Measurements from ENCODE around the gene IFI27.

DNA sequence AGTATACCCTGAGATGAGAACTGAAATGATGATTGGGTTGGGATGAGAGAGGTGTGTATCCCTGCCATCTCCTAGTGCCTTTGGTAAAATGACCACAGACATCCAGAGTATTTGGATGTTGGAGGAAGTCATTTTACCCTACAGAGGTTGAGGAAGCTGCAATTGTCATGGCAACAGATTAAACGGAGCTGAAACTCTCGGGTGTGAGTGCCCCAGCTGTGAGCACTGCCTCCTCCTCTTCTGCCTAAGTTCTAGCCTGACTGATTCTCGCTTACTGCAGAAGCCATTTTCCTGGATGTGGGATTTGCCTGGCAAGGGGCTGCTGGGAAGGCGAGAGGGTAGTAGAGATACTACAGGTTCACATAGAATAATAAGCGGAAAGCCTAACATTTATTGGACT lies 53.3 kb downstream of the IFI27 start:
- TF ChIP-seq, protein P1, sequence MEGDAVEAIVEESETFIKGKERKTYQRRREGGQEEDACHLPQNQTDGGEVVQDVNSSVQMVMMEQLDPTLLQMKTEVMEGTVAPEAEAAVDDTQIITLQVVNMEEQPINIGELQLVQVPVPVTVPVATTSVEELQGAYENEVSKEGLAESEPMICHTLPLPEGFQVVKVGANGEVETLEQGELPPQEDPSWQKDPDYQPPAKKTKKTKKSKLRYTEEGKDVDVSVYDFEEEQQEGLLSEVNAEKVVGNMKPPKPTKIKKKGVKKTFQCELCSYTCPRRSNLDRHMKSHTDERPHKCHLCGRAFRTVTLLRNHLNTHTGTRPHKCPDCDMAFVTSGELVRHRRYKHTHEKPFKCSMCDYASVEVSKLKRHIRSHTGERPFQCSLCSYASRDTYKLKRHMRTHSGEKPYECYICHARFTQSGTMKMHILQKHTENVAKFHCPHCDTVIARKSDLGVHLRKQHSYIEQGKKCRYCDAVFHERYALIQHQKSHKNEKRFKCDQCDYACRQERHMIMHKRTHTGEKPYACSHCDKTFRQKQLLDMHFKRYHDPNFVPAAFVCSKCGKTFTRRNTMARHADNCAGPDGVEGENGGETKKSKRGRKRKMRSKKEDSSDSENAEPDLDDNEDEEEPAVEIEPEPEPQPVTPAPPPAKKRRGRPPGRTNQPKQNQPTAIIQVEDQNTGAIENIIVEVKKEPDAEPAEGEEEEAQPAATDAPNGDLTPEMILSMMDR (tag by site-specific recombination; IDR thresholded peaks at IDR 0.05) = no peak
- TF ChIP-seq, protein P2, sequence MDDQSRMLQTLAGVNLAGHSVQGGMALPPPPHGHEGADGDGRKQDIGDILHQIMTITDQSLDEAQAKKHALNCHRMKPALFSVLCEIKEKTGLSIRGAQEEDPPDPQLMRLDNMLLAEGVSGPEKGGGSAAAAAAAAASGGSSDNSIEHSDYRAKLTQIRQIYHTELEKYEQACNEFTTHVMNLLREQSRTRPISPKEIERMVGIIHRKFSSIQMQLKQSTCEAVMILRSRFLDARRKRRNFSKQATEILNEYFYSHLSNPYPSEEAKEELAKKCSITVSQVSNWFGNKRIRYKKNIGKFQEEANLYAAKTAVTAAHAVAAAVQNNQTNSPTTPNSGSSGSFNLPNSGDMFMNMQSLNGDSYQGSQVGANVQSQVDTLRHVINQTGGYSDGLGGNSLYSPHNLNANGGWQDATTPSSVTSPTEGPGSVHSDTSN (CRISPR knock-in tag; IDR thresholded peaks at IDR 0.05) = no peak
- TF ChIP-seq ZNF10 (tag by site-specific recombination; IDR thresholded peaks at IDR 0.05) (no peak), ZBTB48 (tag by site-specific recombination; IDR thresholded peaks at IDR 0.05) (no peak), YY1 (tag by site-specific recombination; IDR thresholded peaks at IDR 0.05) (no peak), ZNF114 (tag by site-specific recombination; IDR thresholded peaks at IDR 0.05) (no peak), ZNF391 (tag by site-specific recombination; IDR thresholded peaks at IDR 0.05; ENCODE audit: borderline replicate concordance, low read depth) (no peak), ZNF747 (tag by site-specific recombination; IDR thresholded peaks at IDR 0.05) (no peak), MYNN (tag by site-specific recombination; IDR thresholded peaks at IDR 0.05; ENCODE audit: borderline replicate concordance) (no peak)
- TF ChIP-seq, protein P3, sequence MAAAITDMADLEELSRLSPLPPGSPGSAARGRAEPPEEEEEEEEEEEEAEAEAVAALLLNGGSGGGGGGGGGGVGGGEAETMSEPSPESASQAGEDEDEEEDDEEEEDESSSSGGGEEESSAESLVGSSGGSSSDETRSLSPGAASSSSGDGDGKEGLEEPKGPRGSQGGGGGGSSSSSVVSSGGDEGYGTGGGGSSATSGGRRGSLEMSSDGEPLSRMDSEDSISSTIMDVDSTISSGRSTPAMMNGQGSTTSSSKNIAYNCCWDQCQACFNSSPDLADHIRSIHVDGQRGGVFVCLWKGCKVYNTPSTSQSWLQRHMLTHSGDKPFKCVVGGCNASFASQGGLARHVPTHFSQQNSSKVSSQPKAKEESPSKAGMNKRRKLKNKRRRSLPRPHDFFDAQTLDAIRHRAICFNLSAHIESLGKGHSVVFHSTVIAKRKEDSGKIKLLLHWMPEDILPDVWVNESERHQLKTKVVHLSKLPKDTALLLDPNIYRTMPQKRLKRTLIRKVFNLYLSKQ (tag by site-specific recombination; IDR thresholded peaks at IDR 0.05; ENCODE audit: borderline replicate concordance) = no peak

All from HEK293 (cell line).